Ascending aorta (tissue), 2 donors: ENCODE results near the gene BBS7. TPM values are rescaled to one million over a fixed set of nuclear protein-coding genes. Genes with fewer than 3 reads are reported as not detected.

Experiments
- DNase-seq, 2 donors: peaks; one replicate each; pipeline ENCODE4 v3.0.0-alpha.2; 2019; ENCODE audit warnings: low spot score in 2 of 2
- H3K27ac ChIP-seq, 2 donors: fragments of 200-600 bp; sonication (generic); one replicate each; pipeline ENCODE4 v1.5.1; 2016 to 2017; ENCODE audit warnings: mild to moderate bottlenecking in 1 of 2
- H3K27me3 ChIP-seq: fragments of 200-600 bp; sonication (generic); one replicate; pipeline ENCODE4 v1.5.1; 2017
- H3K36me3 ChIP-seq, 2 donors: fragments of 200-600 bp; sonication (generic); one replicate each; pipeline ENCODE4 v1.5.1; 2016
- H3K4me1 ChIP-seq, 2 donors: fragments of 200-600 bp; sonication (generic); one replicate each; pipeline ENCODE4 v1.5.1; 2016 to 2017; ENCODE audit warnings: mild to moderate bottlenecking in 1 of 2
- H3K4me3 ChIP-seq, 2 donors: fragments of 200-600 bp; sonication (generic); one replicate each; pipeline ENCODE4 v1.5.1; 2016 to 2017; ENCODE audit warnings: mild to moderate bottlenecking in 1 of 2
- H3K9me3 ChIP-seq, 2 donors: fragments of 200-600 bp; sonication (generic); one replicate each; pipeline ENCODE4 v1.5.1; 2016
- intact Hi-C: fragments of 100-400 bp; cut with DNase I; formaldehyde crosslinking; loops from one replicate; pipeline ENCODE4 v1.15.1; 2023
- total RNA-seq: library from RNA; depleted of rRNA; stranded (reverse); fragments of >200 nt; gene quantifications from one replicate; pipeline ENCODE4 v1.1.0, GENCODE V29; 2016
- TF ChIP-seq, protein P1 (sequence below), 3 experiments: fragments of 200-600 bp in 2 of 3; fragments of 450-650 bp in 1 of 3; sonication (generic) in 2 of 3; IDR thresholded peaks; one replicate each; pipeline ENCODE4 v1.5.1; 2016 to 2019; ENCODE audit warnings: antibody characterized with exemption in 3 of 3, mild to moderate bottlenecking in 1 of 3, moderate library complexity in 1 of 3

Gene BBS7
- total RNA-seq, 1 donor from 2014 or later, result 5.6 TPM

DNA sequence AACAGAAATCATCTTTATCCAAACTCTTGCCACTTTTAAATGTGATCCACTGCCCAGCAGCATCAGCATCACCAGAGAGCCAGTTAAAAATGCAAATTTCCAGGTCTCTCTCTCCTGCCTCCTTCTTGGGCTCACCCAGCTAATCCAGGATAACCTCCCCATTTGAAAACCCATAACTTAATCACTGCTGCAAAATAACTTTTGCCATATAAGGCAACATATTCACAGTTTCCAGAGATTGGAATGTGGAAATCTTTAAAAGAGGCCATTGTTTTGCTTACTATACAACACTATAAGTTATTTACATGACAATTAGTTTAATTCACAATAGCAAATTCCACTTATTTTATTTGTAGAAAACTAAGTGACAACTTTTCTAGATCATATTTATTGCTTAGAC is 74.0 kb downstream of the BBS7 start:
- Histone ChIP-seq H3K4me3 (no peak overlapping the region), H3K27me3 (no peaks in the 10 kb centered on the region), H3K27ac (no peak overlapping the region), H3K4me1 (no peaks in the 10 kb centered on the region), H3K9me3 (no peaks in the 10 kb centered on the region), H3K36me3 (no peaks in the 10 kb centered on the region)
- no peak for DNase-seq
- intact Hi-C loops, result no loop called here
- TF ChIP-seq, protein P1, sequence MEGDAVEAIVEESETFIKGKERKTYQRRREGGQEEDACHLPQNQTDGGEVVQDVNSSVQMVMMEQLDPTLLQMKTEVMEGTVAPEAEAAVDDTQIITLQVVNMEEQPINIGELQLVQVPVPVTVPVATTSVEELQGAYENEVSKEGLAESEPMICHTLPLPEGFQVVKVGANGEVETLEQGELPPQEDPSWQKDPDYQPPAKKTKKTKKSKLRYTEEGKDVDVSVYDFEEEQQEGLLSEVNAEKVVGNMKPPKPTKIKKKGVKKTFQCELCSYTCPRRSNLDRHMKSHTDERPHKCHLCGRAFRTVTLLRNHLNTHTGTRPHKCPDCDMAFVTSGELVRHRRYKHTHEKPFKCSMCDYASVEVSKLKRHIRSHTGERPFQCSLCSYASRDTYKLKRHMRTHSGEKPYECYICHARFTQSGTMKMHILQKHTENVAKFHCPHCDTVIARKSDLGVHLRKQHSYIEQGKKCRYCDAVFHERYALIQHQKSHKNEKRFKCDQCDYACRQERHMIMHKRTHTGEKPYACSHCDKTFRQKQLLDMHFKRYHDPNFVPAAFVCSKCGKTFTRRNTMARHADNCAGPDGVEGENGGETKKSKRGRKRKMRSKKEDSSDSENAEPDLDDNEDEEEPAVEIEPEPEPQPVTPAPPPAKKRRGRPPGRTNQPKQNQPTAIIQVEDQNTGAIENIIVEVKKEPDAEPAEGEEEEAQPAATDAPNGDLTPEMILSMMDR (IDR thresholded peaks at IDR 0.05), result no peak

- intact Hi-C loops, result no loop called here
- TF ChIP-seq, protein P1 (IDR thresholded peaks at IDR 0.05), result no peak
- DNase-seq, result no peak
Observed at GRCh38 chr4:121794505-121795188, 75.6 kb downstream of the BBS7 start.

DNA sequence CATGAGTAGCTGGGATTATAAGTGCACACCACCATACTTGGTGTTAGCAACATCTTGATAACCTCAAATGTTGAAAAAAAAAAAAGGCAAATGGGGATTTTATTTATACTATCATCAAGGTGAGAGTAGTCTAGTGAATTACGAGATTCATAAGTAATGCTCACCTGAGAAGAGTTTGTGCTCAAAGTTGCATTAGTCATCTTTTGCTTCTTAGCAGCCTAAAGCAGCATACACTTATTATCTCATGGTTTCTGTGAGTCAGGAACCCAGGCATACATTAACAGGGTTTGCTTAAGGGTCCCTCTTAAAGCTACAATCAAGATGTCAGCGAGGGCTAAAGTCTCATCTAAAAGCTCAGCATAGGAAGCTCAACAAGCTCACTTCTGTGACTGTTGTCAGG is 77.3 kb downstream of the BBS7 start:
- no peak overlapping the region for H3K27ac ChIP-seq
- no peaks in the 10 kb centered on the region for H3K4me1 ChIP-seq
- DNase-seq, result no peak
- TF ChIP-seq, protein P1 (IDR thresholded peaks at IDR 0.05), result no peak
- intact Hi-C loops, result no loop called here
- H3K4me3 ChIP-seq, result no peak overlapping the region
- no peaks in the 10 kb centered on the region for H3K36me3 ChIP-seq
- H3K27me3 ChIP-seq, result no peaks in the 10 kb centered on the region
- no peaks in the 10 kb centered on the region for H3K9me3 ChIP-seq

More at GRCh38 chr4:121794505-121795188, 75.6 kb downstream of the BBS7 start:
- H3K36me3 ChIP-seq, result no peaks in the 10 kb centered on the region
- no peaks in the 10 kb centered on the region for H3K9me3 ChIP-seq
- H3K27ac ChIP-seq, result no peak overlapping the region
- H3K27me3 ChIP-seq, result no peaks in the 10 kb centered on the region
- no peaks in the 10 kb centered on the region for H3K4me1 ChIP-seq
- H3K4me3 ChIP-seq, result no peak overlapping the region

DNA sequence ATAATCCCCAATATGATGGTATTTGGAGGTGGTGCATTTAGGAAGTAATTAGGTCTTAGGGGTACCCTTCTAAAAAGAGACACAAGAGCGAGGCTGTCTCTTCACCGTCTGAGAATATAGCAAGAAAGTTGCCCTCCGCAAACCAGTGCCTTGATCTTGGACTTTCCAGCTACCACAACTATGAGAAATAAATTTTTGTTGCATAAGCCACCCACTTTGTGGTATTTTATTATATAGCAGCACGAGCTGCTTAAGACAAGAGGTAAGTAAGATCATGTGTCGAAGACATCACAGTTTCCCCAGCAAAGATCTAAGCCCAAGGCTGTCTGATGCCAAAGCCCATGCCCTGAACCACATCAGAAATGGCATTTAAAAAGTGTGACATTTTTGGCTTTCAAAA is 78.8 kb downstream of the BBS7 start:
- no peaks in the 10 kb centered on the region for H3K36me3 ChIP-seq
- no peak overlapping the region for H3K27ac ChIP-seq
- H3K4me1 ChIP-seq, result no peaks in the 10 kb centered on the region
- intact Hi-C loops, result no loop called here
- no peak overlapping the region for H3K4me3 ChIP-seq
- no peaks in the 10 kb centered on the region for H3K27me3 ChIP-seq
- DNase-seq, result no peak
- H3K9me3 ChIP-seq, result no peaks in the 10 kb centered on the region
- TF ChIP-seq, protein P1 (IDR thresholded peaks at IDR 0.05), result no peak

DNA sequence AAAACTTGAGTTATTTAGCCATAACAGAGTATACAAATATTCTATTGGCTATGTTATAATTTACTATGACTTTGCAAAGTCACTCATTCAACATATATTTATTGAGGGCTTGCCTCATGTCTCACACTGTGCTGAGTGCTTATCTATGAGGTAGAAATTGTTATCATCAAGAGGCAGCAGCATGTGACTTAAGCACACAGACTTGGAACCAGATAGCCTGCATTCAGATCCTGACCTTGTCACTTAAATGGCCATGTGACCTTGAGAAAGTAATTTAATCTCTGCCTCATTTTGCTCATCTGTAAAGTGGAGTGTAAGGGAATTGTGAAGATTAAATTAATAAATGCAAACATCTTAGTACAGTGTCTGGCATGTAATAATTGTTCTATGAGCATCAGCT is 79.3 kb downstream of the BBS7 start:
- H3K9me3 ChIP-seq, result no peaks in the 10 kb centered on the region

More for the DNA sequence above, 79.3 kb downstream of the BBS7 start:
- no peaks in the 10 kb centered on the region for H3K27me3 ChIP-seq
- no peak for DNase-seq
- no peak overlapping the region for H3K27ac ChIP-seq
- TF ChIP-seq, protein P1 (IDR thresholded peaks at IDR 0.05), result no peak
- intact Hi-C loops, result no loop called here
- H3K4me3 ChIP-seq, result no peak overlapping the region
- H3K4me1 ChIP-seq, result no peaks in the 10 kb centered on the region
- H3K36me3 ChIP-seq, result no peaks in the 10 kb centered on the region
